OCI-LY7 (cell line): ENCODE measurements around the gene CKLF. TPM values are rescaled to one million over a fixed set of nuclear protein-coding genes. Genes with fewer than 3 reads are reported as not detected.

ENCODE experiments used
- BruUV-seq: library from RNA; stranded (reverse); fragments of 400-500 nt; replicated peaks from 2 replicates; lab custom pipeline; 2021; lab: Mats Ljungman, UMichigan
- CTCF ChIA-PET: fragments of 300-600 bp; sonication (Branson Sonifier 250); formaldehyde crosslinking; loops from one replicate; lab custom pipeline; 2022; ENCODE audit warnings: antibody characterized with exemption; ENCODE audit not compliant: unreplicated experiment; lab: Charles Lee
- POLR2A ChIA-PET: fragments of 300-600 bp; sonication (Branson Sonifier 250); formaldehyde crosslinking; loops from one replicate; lab custom pipeline; 2022; ENCODE audit warnings: antibody characterized with exemption; lab: Charles Lee
- DNase-seq: peaks from one replicate; pipeline ENCODE4 v3.0.0-alpha.2; 2015; ENCODE audit warnings: low spot score
- H2AFZ ChIP-seq: fragments of 200-600 bp; sonication (generic), shearing (Covaris generic); 2 replicates; pipeline ENCODE4 v1.6.1; 2014; ENCODE audit warnings: mild to moderate bottlenecking, antibody characterized with exemption, low read length, moderate library complexity
- H3K27ac ChIP-seq: fragments of 200-600 bp; sonication (generic); 2 replicates; pipeline ENCODE4 v1.5.1; 2014; ENCODE audit warnings: mixed run types, low read depth, mild to moderate bottlenecking, moderate library complexity, low read length, inconsistent platforms; ENCODE audit not compliant: poor library complexity, severe bottlenecking
- H3K36me3 ChIP-seq: fragments of 200-600 bp; sonication (generic); 2 replicates; pipeline ENCODE4 v1.6.1; 2014; ENCODE audit warnings: mild to moderate bottlenecking, antibody characterized with exemption, low read length, moderate library complexity, mixed read lengths; ENCODE audit not compliant: insufficient read depth
- H3K4me1 ChIP-seq: fragments of 200-600 bp; sonication (generic); 2 replicates; pipeline ENCODE4 v1.5.1; 2014; ENCODE audit warnings: mild to moderate bottlenecking, low read length; ENCODE audit not compliant: insufficient read depth, poor library complexity, severe bottlenecking
- H3K4me2 ChIP-seq: fragments of 200-600 bp; sonication (generic); 2 replicates; pipeline ENCODE4 v1.6.1; 2014; ENCODE audit warnings: mild to moderate bottlenecking, low read length
- H3K4me3 ChIP-seq: fragments of 200-600 bp; sonication (generic); 2 replicates; pipeline ENCODE4 v1.5.1; 2014; ENCODE audit warnings: mild to moderate bottlenecking, low read depth, low read length; ENCODE audit not compliant: poor library complexity, severe bottlenecking
- H3K79me2 ChIP-seq: fragments of 200-600 bp; sonication (generic); 2 replicates; pipeline ENCODE4 v1.6.1; 2016; ENCODE audit warnings: low read depth, mild to moderate bottlenecking, low read length, moderate library complexity, mixed read lengths; ENCODE audit not compliant: insufficient read depth
- H3K9me2 ChIP-seq: fragments of 200-600 bp; sonication (generic); 2 replicates; pipeline ENCODE4 v1.6.1; 2016; ENCODE audit warnings: mild to moderate bottlenecking, low read length, mixed read lengths; ENCODE audit not compliant: insufficient read depth
- H3K9me3 ChIP-seq: fragments of 200-600 bp; sonication (generic); 2 replicates; pipeline ENCODE4 v1.6.1; 2014; ENCODE audit warnings: mild to moderate bottlenecking, mixed run types, low read length, mixed read lengths
- H4K20me1 ChIP-seq: fragments of 200-600 bp; sonication (generic); 2 replicates; pipeline ENCODE4 v1.6.1; 2014; ENCODE audit warnings: mild to moderate bottlenecking, antibody characterized with exemption, low read length, moderate library complexity, mixed read lengths; ENCODE audit not compliant: insufficient read depth
- EZH2phosphoT487 ChIP-seq: fragments of 200-600 bp; sonication (generic); IDR thresholded peaks from 2 replicates; pipeline ENCODE4 v1.6.1; 2018; ENCODE audit warnings: low read depth, borderline replicate concordance, mild to moderate bottlenecking, mixed run types, antibody characterized with exemption, low read length, moderate library complexity, mixed read lengths
- intact Hi-C: fragments of 100-400 bp; cut with micrococcal nuclease; formaldehyde crosslinking; loops from one replicate; pipeline ENCODE4 v1.10.0; 2022; ENCODE audit not compliant: unreplicated experiment
- total RNA-seq, 2 experiments: library from RNA; depleted of rRNA in 1 of 2; stranded (reverse); fragments of >200 nt in 1 of 2; shearing (Covaris generic) in 1 of 2; gene quantifications; 2 replicates each; pipeline ENCODE4 v1.2.3, GENCODE V29; 2014 to 2022
- TF ChIP-seq, protein P1 (sequence below): fragments of 200-600 bp; sonication (generic); conservative IDR thresholded peaks from 2 replicates; pipeline ENCODE4 v1.5.1; 2014; ENCODE audit warnings: mild to moderate bottlenecking, antibody characterized with exemption, low read length, moderate library complexity, mixed read lengths

The CKLF gene
- total RNA-seq, 2 experiments from 2014 or later = 56.6 to 98.7 TPM

DNA sequence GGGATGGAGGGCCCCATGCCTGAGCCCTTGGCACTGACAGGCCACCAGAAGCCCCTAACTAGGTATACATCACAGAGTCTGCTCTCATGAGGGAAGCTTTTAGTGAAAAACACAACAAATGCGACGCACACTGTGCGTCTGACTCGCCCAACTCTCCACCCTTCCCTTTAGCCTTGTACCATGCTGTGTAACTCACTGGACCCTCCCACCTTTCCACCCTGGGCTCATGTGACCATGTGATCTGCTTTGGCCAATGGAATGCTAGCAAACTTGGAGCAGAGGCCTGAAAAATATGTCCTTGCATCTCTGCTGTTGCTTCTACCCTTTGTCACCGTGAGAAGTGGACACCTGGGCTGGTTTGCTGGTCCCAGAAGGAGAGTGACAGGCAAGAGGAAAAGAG is 24.1 kb upstream of the CKLF start:
- no peak overlapping the region for H3K27ac ChIP-seq
- ChIA-PET POLR2A (no interaction called here), CTCF (no interaction called here)
- no TSS peak for BruUV-seq
- TF ChIP-seq, protein P1, sequence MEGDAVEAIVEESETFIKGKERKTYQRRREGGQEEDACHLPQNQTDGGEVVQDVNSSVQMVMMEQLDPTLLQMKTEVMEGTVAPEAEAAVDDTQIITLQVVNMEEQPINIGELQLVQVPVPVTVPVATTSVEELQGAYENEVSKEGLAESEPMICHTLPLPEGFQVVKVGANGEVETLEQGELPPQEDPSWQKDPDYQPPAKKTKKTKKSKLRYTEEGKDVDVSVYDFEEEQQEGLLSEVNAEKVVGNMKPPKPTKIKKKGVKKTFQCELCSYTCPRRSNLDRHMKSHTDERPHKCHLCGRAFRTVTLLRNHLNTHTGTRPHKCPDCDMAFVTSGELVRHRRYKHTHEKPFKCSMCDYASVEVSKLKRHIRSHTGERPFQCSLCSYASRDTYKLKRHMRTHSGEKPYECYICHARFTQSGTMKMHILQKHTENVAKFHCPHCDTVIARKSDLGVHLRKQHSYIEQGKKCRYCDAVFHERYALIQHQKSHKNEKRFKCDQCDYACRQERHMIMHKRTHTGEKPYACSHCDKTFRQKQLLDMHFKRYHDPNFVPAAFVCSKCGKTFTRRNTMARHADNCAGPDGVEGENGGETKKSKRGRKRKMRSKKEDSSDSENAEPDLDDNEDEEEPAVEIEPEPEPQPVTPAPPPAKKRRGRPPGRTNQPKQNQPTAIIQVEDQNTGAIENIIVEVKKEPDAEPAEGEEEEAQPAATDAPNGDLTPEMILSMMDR = no peak
- no peak for TF ChIP-seq EZH2phosphoT487
- no peaks in the 10 kb centered on the region for H3K79me2 ChIP-seq
- H3K9me3 ChIP-seq = no peaks in the 10 kb centered on the region
- H2AFZ ChIP-seq = no peak overlapping the region
- H3K4me3 ChIP-seq = no peak overlapping the region
- intact Hi-C loops = no loop called here
- H3K4me2 ChIP-seq = no peak overlapping the region
- no peak for DNase-seq
- H3K9me2 ChIP-seq = no peaks in the 10 kb centered on the region
- H3K36me3 ChIP-seq = no peaks in the 10 kb centered on the region
- peaks cover 29% of the 10 kb centered on the region for H3K4me1 ChIP-seq
- H4K20me1 ChIP-seq = no peaks in the 10 kb centered on the region

DNA sequence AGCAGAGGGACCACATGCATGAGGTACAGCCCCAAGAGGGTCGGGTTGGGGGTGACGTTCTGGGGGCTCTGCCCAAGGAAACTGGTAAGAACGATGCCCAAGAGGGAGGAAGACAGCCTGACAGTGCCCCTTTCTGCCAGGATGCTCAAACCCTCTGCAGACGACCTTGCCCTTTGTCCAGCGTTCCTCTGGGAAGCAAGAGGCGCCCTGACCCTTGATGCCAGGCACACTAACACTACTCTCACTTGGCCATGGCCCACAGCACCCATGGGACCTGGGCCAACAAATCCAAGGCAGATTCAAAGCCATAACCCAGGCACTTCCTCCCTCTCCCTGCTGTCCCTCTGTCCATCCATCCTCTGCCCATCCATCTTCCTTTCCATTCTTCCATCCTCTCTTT is 22.9 kb upstream of the CKLF start:
- no peaks in the 10 kb centered on the region for H3K79me2 ChIP-seq
- no peaks in the 10 kb centered on the region for H3K9me3 ChIP-seq
- H3K4me3 ChIP-seq = no peak overlapping the region
- TF ChIP-seq EZH2phosphoT487 = no peak
- TF ChIP-seq, protein P1 = no peak
- no peaks in the 10 kb centered on the region for H3K9me2 ChIP-seq
- no peak overlapping the region for H3K27ac ChIP-seq
- no peak overlapping the region for H2AFZ ChIP-seq
- DNase-seq = no peak
- no peaks in the 10 kb centered on the region for H3K36me3 ChIP-seq
- CTCF ChIA-PET = no interaction called here
- no peaks in the 10 kb centered on the region for H4K20me1 ChIP-seq
- intact Hi-C loops = no loop called here
- H3K4me1 ChIP-seq = peaks cover 18% of the 10 kb centered on the region
- H3K4me2 ChIP-seq = no peak overlapping the region
- POLR2A ChIA-PET = interaction anchor here (0.7 kb wide), 1 partner anchor 7 kb away, joined by 3 read pairs; no protein-coding TSS in a partner anchor
- BruUV-seq = no TSS peak

DNA sequence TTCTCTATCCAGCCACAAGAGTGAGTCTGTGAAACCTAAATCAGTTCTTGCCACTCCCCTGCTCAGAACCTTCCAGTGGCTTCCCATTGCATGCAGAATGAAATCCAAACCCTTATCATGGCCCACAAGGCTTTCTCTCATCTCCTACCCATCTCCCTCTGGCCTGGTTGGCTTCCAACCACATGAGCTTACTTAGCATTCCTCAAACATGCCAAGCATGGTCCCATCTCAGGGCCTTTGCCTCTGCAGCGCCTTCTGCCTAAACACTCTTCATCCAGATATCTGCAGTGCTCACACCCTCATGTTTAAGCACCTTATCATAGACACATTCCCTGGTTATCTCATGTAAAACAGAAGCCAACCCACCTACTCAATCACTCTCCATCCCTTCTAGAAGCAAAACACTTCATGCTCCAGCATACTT is 18.0 kb upstream of the CKLF start:
- no TSS peak for BruUV-seq
- intact Hi-C loops = no loop called here
- H3K4me1 ChIP-seq = peaks cover 10% of the 10 kb centered on the region
- TF ChIP-seq, protein P1 = no peak
- TF ChIP-seq EZH2phosphoT487 = no peak
- CTCF ChIA-PET = interaction anchor here (0.6 kb wide), 1 partner anchor 10 kb away, joined by 3 read pairs; no protein-coding TSS in a partner anchor
- H3K9me3 ChIP-seq = no peaks in the 10 kb centered on the region
- POLR2A ChIA-PET = interaction anchor here (1.6 kb wide), 1 partner anchor 9 kb away, joined by 10 read pairs; no protein-coding TSS in a partner anchor
- no peak overlapping the region for H3K4me3 ChIP-seq
- DNase-seq = no peak
- H3K4me2 ChIP-seq = no peak overlapping the region
- H3K27ac ChIP-seq = no peak overlapping the region
- H2AFZ ChIP-seq = no peak overlapping the region
- no peaks in the 10 kb centered on the region for H3K36me3 ChIP-seq
- H4K20me1 ChIP-seq = no peaks in the 10 kb centered on the region
- no peaks in the 10 kb centered on the region for H3K9me2 ChIP-seq
- H3K79me2 ChIP-seq = no peaks in the 10 kb centered on the region
